Effector CD4-positive, alpha-beta T cell (primary cell): Measurements from ENCODE around the gene CSNK1D.

Experiments used
- DNase-seq: peaks from one replicate; pipeline ENCODE4 v3.0.0-alpha.2; 2020

CSNK1D gene

DNA sequence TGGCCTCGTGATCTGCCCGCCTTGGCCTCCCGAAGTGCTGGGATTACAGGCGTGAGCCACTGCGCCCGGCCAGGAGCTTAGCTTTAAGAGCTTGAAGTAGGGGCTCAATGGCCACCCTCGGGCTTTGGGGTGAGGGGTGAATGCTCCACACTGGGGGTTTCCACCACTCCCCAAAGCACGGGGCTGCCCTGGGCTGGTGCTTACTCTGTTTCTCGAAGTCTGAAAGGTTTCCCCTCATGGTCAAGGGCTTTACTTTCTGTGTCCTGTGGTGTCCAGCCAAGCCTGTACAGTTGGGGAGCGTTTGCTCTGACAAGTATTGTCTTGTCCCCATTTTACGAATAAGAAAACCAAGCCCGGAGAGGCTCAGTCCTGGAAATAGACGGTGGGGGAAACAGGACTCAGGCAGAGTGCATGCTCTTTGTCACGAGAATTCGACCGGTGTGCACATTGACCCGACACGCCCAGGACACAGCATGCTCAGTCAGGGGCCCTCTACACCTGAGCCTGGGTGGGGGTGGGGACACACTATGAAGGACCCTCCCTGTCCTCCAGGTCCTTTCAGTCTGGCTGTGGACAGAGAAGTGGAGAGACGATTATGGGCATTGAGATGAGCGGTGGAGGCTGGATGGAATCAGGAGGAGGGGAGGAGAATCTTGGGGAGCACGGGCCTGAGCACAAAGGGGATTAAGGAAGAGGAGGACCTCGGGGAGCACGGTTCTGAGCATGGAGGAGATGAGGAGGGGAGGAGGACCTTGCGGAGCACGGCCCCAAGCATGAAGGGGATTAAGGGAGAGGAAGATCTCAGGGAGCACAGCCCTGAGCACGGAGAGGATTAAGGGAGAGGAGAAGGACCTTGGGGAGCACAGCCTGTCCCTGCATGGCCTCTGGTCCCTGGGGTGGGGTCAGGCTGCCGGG, 36.4 kb upstream of the CSNK1D start:
- no peak for DNase-seq

DNA sequence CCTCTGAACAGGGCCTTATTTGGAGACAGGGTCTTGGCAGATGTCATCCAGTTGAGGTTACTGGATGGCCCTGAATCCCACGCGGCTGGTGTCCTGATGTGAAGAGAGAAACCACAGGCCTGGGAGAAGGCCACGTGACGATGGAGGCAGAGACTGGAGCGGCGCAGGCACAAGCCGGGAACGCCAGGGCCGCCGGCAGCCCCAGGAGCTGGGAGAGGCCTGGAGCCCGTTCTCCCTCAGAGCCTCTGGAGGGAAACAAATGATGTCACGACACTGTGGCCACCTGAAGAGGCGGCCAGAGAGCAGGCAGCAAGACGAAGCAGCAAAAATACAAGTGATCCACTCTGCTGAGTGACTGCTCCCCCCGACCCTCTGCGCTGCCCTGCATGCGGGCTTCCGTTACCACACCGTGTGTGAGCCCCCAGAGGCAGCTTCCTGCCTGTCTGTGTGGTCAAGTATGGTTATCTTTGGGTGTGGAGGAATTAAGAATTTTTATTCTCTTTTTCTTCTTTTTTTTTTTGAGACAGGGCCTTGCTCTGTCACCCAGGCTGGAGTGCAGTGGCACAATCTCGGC, 32.3 kb upstream of the CSNK1D start:
- no peak for DNase-seq

DNA sequence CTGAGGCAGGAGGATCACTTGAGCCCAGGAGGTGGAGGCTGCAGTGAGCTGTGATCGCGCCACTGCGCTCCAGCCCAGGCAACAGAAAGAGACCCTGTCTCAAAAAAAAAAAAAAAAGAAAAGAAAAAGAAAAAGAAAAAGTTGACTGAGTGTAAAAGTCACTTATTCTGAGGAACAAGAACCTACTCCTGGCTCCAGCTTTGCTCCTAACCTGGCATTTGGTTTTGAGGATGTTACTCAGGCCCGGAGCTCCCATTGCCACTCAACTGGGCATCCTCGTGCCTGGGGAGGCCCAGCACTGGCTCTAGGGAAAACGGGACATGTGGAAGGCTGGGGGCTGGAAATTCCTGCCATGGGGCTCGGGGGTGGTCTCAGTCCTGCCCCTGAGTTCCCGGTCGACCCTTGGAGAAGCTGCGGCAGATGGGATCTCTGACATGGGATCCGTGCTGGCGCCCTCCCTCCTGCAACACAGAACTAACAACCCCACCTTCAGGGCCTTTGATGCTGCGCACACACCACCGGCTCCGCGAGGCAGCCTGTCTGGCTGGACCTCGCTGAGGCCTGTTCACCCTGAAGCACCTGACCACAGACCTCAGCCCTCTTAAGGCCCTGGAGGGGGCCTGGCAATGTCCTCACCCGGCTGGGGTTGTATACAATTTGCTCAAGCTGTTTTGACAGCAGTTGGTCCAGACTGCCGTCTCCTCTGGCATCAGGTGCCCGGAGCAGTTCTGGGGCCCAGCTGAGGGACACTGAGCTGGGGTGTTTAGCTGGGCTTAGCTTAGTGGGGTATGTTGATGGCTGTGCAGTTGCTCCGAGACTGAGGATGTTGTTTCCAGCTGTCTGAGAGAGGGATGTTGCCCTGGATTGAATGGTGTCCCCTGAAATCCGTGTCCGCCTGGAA, 31.6 kb upstream of the CSNK1D start:
- DNase-seq, result no peak

DNA sequence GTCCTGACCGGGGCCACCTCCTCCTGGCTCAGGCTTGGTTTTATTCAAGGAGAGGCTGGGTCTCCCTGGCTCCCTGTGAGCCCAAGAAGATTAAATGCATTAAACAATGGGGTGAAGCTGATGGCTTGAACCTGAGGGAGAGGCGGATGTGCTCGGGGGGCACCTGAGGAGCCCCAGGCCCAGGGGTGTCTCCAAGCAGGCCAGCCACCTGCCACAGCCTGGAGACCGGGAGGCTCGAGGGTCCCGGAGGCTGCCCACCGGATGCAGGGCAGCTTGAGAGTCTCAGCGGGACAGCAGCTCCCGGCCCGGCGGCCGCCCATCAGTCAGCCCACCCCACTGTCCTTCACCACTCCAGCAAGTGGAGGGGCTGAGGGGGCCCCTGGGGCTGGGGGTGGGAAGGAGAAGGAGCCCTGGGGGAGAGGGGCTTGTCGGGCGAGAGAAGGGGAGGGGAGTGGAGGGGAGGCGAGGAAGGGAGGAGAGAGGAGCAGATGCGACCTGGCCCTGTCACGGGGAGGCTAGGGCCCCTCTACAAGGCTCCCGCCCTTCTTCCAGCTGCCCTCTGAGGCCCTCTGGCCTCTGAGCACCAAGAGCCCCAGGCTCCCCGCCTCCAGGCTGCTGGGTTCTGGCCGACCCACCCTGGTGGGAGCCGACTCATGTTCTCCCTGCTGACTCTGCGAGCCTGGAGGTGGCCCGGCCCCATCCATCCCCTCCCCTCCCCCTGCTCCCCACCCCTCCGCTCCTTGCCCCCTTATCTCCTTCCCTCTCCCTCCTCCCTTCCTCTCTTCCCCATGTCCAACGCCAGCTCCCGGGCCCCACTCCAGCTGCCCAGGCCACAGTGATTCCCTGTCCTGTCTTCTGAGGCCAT, 30.7 kb upstream of the CSNK1D start:
- DNase-seq, result no peak

DNA sequence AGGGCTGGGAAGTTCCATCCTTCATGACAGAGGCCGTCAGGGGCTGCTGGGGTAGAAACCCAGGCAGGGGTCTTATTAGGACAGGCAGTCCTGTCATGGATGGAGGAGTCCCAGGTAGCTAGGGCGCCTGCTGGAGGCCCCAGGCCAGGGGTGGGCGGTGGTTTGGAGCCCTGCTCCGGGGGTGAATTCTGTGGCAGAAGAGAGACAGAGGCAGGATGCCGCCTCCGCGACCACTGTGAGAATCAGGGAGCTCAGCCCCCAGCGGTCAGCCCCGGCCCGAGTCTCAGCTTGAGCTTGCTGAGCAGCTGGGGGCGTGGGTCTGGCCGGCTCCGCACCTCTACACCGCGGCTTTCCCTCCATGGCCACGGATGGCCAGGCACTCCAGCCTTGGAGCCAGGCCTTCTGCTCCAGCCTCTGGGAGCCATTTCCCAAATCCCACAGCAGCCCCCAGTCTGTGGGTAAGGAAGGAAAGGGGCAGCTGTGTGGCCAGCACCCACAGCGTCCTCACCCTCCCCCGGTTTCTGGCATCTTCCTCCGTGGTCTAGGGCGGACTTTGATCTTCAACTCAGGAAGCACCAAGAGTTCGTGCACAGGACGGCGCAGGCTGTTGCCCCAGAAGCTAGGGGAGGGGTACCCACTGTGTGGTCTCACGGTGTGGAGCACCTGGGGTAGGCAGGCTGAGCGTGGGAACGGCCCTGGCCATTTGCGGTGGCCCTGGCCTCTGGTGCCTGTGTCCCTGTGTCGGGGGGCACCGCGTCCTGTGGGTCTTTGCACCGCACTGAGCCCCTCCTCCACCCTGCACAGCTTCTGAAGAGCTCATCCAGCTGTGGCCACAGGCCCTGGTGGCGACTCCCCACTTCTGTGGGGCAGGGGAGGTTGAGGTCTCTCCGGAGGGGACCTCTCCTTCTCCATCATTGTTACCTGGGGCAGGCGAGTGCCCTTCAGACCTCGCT, 29.8 kb upstream of the CSNK1D start:
- DNase-seq, result peak; percentile 38

DNA sequence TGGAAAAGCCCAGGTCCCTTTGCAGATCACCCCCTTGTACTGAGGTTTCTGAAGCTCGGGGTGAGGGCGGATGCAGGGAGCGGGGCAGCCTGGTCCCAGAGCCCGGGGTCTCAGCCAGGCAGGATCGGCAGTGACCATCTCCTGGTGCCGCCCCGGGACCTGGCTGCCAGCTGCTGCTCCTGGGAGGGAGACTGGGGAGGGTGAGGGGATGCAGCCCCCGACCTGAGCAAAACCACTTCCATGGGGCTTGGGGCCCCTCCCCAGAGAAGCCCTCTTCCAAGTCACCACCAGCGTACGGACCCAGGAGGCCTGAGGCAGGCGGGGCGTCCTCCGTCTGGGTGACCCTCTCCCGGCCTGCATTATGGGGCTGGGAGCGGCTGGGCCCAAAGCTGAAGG, 29.1 kb upstream of the CSNK1D start:
- DNase-seq, result no peak

DNA sequence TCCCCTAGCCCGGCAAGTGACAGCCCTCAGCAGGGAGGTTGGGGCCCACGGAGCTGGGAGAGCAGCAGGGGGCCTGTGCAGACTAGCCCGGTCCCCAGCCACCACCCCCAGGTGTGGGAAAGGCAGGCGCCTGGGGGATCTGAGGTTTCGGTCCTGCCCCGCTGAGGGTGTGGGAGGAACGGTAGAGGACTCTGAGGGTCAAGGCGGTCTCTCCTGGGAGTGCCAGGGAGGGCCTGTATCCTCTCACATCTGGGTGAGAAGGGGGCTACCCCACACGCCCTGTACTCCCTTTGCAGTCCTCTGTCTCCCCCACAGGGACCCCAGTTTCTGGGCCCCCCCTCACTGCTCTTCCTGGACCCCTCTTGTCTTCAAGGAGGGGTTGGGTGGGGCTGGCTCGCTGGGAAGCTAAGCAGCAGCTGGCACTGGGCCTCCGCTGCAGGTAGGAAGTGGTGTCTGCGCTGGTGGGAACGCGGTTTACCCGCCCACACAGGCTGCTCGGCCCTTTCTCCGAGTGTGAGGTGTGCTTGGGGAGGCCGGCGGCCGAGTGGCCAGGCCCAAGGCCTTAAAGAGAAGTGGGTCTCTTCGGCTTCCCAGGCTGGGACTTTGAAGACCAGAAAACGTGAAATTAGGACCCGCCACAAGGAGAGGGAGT, 28.5 kb upstream of the CSNK1D start:
- DNase-seq, result peak; percentile 40

DNA sequence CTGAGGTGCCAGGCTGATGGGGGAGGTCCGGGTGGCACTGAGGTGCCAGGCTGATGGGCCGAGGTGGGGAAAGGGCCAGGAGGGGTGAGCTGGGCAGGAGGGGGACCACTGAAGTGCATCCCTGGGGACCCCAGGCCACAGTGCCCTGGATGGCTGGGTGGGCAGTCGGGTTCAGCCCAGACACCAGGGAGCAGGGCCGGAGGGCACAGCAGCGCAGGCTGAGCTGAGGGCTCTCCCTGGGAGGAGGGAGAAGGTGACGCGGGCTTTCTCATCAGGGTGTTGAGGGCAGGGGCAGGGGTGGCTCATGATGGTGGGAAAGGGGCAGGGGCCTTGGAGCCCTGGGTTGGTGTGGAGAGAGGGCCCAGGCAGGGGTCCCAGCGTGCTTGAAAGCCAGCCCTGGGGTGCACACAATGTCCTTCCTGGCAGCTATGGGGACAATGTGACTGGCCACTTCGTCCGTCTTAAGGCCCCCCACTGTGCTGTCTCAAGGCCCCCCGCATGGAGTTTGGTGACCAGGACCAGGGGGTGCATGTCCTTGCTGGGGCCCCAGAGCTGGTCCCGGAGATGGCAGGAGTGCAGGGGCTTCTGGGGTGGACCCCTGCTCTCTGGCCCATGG, 27.9 kb upstream of the CSNK1D start:
- DNase-seq, result no peak

DNA sequence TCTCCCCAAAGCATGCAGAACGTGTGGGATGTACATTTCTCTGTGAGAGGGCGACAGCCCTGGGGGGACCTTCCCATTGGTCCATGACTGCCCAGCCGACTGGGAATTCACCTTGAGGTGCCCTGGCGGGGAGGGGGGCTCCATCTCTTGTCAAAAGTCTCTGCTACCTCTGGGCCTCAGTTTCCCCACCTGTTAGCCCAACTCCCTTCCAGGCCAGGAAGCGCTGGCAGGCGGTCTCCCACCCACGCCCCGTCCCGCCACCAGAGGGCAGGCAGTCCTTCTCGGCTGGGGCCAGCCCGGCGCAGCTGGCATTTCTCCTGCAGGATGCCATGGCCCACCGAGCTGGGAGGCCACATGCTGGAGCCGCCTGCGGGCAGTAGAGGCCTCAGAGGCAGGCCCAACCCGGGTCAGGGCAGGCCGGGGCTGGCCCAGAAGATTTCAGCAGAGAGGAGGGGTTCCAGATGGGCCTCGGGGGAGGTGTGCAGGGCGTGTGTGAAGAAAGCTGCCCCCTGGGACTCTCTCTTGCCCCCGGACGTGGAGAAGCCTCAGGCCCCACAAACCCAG, 27.3 kb upstream of the CSNK1D start:
- DNase-seq, result peak; percentile 60

DNA sequence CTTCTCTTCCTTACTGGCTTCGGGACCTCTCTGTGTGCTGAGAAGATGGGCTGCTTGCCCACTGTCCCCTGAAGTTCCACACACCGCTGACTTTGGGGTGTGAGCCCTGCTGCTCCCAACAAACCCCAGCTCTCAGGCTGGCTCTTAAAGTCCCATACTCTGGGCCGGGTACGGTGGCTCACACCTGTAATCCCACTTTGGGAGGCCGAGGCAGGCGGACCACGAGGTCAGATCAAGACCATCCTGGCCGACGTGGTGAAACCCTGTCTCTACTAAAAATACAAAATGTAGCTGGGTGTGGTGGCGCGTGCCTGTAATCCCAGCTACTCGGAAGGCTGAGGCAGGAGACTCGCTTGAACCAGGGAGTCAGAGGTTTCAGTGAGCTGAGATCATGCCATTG, 26.7 kb upstream of the CSNK1D start:
- no peak for DNase-seq

DNA sequence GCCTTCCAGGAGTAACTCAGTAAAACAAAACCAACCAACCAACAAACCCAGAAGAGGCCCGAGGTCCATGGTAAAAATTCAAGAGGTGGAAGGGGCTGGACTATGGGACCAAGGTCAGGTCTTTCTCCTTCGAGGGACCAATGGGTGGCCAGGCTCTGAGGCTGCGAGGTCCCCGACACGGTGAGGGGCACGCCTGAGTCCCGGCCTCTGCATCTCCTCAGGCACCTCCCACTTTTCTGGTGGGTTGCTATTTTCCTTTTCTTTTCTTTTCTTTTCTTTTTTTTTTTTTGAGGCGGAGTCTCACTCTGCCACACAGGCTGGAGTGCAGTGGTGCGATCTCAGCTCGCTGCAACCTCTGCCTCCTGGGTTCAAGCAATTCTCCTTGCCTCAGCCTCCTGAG, 26.0 kb upstream of the CSNK1D start:
- no peak for DNase-seq

DNA sequence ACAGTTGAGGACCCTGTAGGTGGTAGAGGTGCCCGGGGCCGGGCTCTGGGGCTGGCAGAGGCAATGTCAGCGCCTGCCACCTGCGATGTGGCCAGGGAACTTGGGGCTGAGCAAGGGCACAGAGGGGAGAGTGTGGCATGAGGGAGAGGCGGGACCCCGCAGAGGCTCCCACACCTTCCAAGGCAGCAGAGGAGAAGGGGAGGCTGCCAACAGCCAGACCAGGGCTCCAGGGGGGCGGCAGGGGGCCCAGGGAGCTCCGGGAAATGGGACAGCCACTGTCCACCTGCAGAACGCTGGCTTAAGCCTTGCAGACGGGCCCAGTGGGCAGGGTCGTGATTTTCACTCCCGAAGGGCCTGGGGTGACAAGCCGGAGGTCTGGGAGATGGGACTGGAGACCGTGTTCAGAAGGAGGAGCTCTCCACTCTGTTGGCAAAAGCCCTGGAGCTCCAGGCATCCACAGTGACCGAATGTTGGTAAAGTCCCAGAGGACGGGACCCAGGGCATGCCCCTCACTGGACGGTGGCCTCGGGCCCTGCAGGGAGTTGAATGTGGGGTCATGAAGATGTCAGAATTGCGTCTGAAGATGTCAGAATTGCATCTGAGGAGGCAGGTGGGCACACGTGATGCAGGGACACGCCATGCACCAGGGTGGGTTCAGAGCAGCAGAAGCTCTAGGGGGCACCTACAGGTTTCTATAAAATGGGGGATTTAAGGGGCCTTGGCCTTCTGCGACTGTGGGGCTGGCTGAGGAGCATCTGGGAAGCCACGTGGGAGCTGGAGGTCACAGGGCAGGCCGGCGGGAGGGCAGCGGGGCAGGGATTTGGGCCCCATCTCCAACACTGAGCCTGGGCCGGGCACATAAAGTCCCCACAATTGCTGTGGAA, 25.3 kb upstream of the CSNK1D start:
- DNase-seq, result no peak

DNA sequence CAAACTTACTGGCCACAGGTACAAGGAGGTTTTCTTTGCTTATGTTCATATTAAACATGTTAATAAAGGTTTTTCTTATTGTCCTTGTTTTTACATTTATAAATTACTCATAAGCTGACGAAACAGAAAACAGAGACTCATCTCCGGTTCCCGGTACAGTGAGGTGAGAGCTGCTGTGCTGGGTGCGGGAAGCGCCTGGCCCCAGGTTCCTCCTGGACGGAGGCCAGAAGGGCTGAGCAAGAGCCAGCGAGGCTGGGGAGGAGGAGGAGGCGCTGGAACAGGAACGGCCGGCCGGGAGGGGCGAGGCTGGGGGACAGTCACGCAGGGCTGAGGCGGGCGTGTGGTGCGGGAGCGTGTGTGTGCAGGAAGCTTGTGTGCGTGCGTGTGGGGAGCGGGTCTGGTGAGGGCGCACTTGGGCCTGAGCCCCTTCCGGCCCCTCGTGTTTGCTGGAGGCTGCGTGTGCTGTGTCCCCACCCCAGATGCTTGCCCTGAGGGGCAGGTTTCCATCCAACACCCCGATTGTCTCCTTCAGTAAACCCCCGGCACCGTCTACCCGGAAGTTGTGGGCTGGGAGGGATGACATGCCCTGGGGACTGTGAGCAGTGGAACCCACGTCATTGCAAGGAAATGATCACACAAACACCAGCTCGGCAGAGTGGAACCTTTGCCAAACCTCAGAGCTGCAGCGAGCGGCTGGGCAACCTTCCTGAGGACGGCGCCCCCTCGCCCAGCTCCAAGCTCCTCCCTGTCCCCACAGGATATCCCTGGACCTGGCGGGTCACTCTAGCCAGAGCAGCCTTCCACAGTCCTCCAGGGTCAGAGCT, 24.4 kb upstream of the CSNK1D start:
- peak; percentile 94 for DNase-seq

DNA sequence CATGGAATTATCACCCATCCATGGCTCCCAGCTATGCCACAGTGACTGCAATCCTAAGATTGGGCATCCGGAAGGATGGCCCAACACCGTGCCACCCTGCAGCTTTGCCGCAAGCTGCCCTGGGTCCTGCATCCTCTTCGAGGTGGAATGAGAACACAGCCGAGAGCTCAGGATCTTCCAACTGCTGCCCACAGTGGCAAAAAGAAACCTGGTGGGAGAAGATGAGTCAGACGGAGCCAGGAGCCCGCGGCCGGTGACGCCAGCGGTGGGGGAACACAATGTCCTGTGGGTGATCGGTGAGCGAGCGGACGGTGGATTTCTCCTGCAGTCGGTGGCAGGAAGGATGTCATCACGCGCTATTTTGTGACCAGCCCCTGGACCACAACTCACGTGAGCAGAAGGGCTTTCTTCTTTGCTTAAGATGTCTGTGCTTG, 23.8 kb upstream of the CSNK1D start:
- peak; percentile 81 for DNase-seq

DNA sequence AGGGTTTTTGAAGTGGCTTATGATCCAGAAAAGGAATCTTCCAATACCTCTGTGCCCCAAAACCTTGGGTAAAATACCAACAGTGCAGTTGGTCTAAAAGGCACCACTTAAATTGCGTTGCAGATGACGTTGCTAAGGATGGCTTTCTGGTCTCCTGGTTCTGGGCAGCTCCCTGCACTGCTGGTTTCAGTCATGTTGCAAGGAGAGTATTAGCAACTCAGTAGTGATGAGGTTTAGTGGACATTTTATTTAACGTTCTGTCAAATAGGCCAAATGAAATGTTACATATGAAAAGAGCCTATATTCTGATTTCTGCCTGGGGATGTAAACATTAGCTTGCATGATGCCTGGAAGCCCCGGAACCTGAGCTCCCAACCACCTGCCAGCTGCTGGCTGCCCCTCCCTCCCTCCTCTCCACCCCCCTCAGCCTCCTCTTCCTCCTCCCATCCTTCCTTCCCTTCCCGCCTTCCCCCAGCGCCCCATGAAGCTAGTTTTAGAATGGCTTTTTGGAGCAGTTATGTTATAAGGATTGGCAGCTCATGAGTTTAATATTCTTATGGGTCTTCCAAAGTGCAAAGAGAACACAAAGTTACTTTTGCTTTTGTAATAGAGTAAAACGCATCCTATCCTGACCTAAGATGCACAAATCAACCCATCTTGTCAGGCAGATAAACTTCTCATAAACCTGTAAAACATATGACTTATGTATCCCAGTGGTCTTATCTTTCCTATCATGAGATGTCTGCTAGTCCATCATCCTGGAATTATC, 23.2 kb upstream of the CSNK1D start:
- DNase-seq, result no peak

DNA sequence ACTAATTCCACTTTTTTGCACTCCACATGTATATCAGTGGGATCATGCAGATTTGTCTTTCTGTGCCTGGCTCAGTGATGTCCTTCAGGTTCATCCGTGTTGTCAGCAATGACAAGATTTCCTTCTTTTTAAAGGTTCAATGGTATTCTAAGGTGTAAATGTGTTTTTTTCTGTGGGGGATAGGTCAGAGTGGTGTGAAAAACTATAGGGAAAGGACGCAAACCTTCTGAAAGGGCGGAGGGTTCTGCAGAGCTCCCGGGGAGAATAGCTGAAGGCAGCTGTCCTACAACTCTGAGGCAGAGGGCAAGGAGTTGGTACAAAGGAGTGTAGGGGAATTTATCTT, 21.9 kb upstream of the CSNK1D start:
- DNase-seq, result no peak
